ENCODE data around the gene KLHDC4.

KLHDC4 gene

DNA sequence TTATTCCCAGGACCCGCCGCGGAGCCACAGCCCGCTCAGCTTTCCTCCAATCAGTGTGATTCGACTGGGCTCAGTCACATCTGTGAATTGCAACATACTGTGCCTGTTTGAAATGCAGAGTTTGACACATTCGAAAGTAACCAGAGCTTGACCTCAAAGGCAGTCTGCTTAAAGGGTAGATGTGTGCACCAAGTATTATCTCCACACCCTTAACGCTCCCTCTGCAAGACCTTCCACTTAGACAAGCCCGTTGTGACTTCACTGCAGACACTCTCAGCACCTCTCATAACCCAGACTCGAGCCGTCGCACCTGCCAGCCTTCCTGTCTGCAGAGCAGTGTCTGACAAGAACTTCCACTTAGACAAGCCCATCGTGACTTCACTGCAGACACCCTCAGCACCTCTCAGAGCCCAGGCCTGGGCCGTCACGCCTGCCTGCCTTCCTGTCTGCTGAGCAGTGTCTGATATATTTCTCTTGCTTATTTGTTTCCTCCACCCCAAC lies 3.7 kb downstream of the KLHDC4 start:
- 91% methylated on average over 14 of the region's 14 CpGs for WGBS
- Histone ChIP-seq H3K9ac (ENCODE audit: low read length) (no peak overlapping the region), H2AFZ (ENCODE audit: low read depth, low read length) (no peak overlapping the region)

DNA sequence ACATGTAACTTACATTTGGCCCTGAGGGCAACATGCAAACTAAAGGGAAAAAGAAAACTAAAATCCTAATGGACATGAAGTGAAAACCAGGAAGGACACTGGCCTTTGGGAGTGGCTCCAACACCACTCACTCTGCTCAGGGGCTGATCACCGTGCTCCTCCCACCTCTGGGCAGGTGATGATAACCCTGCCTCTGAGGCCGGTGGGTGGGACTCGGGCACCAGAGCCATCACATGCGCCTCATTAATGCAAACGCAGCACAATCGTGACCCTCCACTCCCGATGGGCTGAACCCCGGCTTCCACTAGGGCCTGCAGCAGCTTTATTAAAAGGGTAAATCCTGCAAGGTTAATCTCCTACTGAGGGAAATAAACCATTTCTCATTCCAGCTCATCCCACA lies 4.7 kb downstream of the KLHDC4 start:
- Histone ChIP-seq H3K36me3 (ENCODE audit: control insufficient read depth in 1 of 2, insufficient read depth in 2 of 2, low read depth in 1 of 2, low read length in 2 of 2) (peaks cover 30 to 45% of the 10 kb centered on the region in 2 experiments), H3K4me1 (ENCODE audit: control insufficient read depth, insufficient read depth, low read depth, low read length) (peaks cover 6% of the 10 kb centered on the region), H2BK5ac (ENCODE audit: low read depth, low read length, poor library complexity, severe bottlenecking) (no peak overlapping the region), H3K4me2 (ENCODE audit: low read length, poor library complexity, severe bottlenecking) (no peak overlapping the region), H3K14ac (ENCODE audit: low read length in 2 of 2) (no peak overlapping the region), H2AFZ (ENCODE audit: low read depth, low read length) (no peak overlapping the region), H3K27me3 (ENCODE audit: control insufficient read depth in 1 of 2, insufficient read depth in 1 of 2, low read length in 2 of 2) (no peaks in the 10 kb centered on the region), H3K4ac (ENCODE audit: low read depth in 1 of 2, low read length in 2 of 2) (no peak overlapping the region), H2AK5ac (ENCODE audit: low read length, severe bottlenecking) (no peak overlapping the region), H2BK120ac (ENCODE audit: low read depth, low read length) (no peak overlapping the region), H3K9me3 (ENCODE audit: control insufficient read depth, low read length) (no peaks in the 10 kb centered on the region), H3K9ac (ENCODE audit: low read length) (no peak overlapping the region), H3K4me3 (ENCODE audit: insufficient read depth in 1 of 2, low read depth in 1 of 2, low read length in 2 of 2) (no peak overlapping the region), H3K18ac (ENCODE audit: low read depth in 1 of 2, low read length in 2 of 2) (no peak overlapping the region), H3K27ac (ENCODE audit: low read length, poor library complexity, severe bottlenecking) (no peak overlapping the region), H3K79me1 (replicated peaks; ENCODE audit: low read length, poor library complexity, severe bottlenecking) (peaks cover 41% of the 10 kb centered on the region), H3K23ac (ENCODE audit: low read length in 2 of 2) (no peak overlapping the region), H2BK15ac (ENCODE audit: low read depth, poor library complexity, severe bottlenecking) (no peak overlapping the region), H4K91ac (ENCODE audit: low read length) (no peak overlapping the region), H4K8ac (ENCODE audit: low read length) (no peak overlapping the region), H2BK12ac (ENCODE audit: low read length in 2 of 2) (no peak overlapping the region)
- DNase-seq, result no peak
- 90% methylated on average over 8 of the region's 8 CpGs for WGBS

More for the DNA sequence above, 3.7 kb downstream of the KLHDC4 start:
- no peak overlapping the region for H2AK5ac ChIP-seq (ENCODE audit: low read length, severe bottlenecking)
- peaks cover 19 to 34% of the 10 kb centered on the region in 2 experiments for H3K36me3 ChIP-seq (ENCODE audit: control insufficient read depth in 1 of 2, insufficient read depth in 2 of 2, low read depth in 1 of 2, low read length in 2 of 2)
- no peak overlapping the region for H3K18ac ChIP-seq (ENCODE audit: low read depth in 1 of 2, low read length in 2 of 2)
- no peak overlapping the region for H2BK5ac ChIP-seq (ENCODE audit: low read depth, low read length, poor library complexity, severe bottlenecking)
- no peaks in the 10 kb centered on the region for H3K27me3 ChIP-seq (ENCODE audit: control insufficient read depth in 1 of 2, insufficient read depth in 1 of 2, low read length in 2 of 2)
- peaks cover 10% of the 10 kb centered on the region for H3K4me1 ChIP-seq (ENCODE audit: control insufficient read depth, insufficient read depth, low read depth, low read length)
- no peak overlapping the region for H4K8ac ChIP-seq (ENCODE audit: low read length)
- H3K23ac ChIP-seq (ENCODE audit: low read length in 2 of 2), result no peak overlapping the region
- peaks cover 44% of the 10 kb centered on the region for H3K79me1 ChIP-seq (replicated peaks; ENCODE audit: low read length, poor library complexity, severe bottlenecking)
- no peak overlapping the region for H3K14ac ChIP-seq (ENCODE audit: low read length in 2 of 2)
- H2BK15ac ChIP-seq (ENCODE audit: low read depth, poor library complexity, severe bottlenecking), result no peak overlapping the region
- no peak overlapping the region for H3K4ac ChIP-seq (ENCODE audit: low read depth in 1 of 2, low read length in 2 of 2)
- H4K91ac ChIP-seq (ENCODE audit: low read length), result no peak overlapping the region
- H3K9me3 ChIP-seq (ENCODE audit: control insufficient read depth, low read length), result no peaks in the 10 kb centered on the region
- H2BK12ac ChIP-seq (ENCODE audit: low read length in 2 of 2), result no peak overlapping the region
- H3K4me2 ChIP-seq (ENCODE audit: low read length, poor library complexity, severe bottlenecking), result no peak overlapping the region
- no peak overlapping the region for H2BK120ac ChIP-seq (ENCODE audit: low read depth, low read length)
- no peak overlapping the region for H3K4me3 ChIP-seq (ENCODE audit: insufficient read depth in 1 of 2, low read depth in 1 of 2, low read length in 2 of 2)
- H3K27ac ChIP-seq (ENCODE audit: low read length, poor library complexity, severe bottlenecking), result no peak overlapping the region
- no peak for DNase-seq

DNA sequence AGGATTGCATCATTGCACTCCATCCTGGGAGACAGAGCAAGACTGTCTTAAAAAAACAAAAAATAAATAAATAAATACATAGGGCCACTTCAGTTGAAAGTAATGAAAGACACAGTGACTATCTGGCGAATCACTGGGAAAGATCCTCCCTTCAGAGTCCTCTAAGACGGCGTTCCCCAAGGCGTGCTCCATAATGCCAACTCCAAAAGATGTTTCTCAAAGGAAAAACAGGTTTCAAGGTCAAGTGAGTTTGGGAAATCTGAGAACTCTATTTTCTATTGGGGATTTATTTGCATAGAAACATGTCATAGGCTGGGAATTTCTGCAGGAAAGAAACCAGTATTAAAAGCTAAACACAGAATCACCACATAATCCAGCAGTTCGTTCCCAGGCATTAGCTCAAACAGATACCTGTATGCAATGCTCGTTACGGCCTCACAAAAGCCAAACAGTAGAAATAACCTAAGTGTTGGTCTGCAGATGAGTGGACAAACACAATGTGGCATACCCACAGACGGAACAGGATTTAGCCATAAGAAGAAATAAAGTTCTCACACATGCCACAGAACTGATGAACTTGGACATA lies 7.9 kb downstream of the KLHDC4 start:
- H2BK5ac ChIP-seq (ENCODE audit: low read depth, low read length, poor library complexity, severe bottlenecking), result no peak overlapping the region
- DNase-seq, result peak; percentile 16
- H2BK12ac ChIP-seq (ENCODE audit: low read length in 2 of 2), result no peak overlapping the region
- no peak overlapping the region for H3K27ac ChIP-seq (ENCODE audit: low read length, poor library complexity, severe bottlenecking)
- H3K14ac ChIP-seq (ENCODE audit: low read length in 2 of 2), result no peak overlapping the region
- no peak overlapping the region for H4K8ac ChIP-seq (ENCODE audit: low read length)
- H3K9ac ChIP-seq (ENCODE audit: low read length), result no peak overlapping the region
- H3K23ac ChIP-seq (ENCODE audit: low read length in 2 of 2), result no peak overlapping the region
- H3K4ac ChIP-seq (ENCODE audit: low read depth in 1 of 2, low read length in 2 of 2), result no peak overlapping the region
- 93% methylated on average over 8 of the region's 8 CpGs for WGBS
- no peak overlapping the region for H3K4me3 ChIP-seq (ENCODE audit: insufficient read depth in 1 of 2, low read depth in 1 of 2, low read length in 2 of 2)
- H2BK120ac ChIP-seq (ENCODE audit: low read depth, low read length), result no peak overlapping the region
- peaks cover 57 to 59% of the 10 kb centered on the region in 2 experiments for H3K36me3 ChIP-seq (ENCODE audit: control insufficient read depth in 1 of 2, insufficient read depth in 2 of 2, low read depth in 1 of 2, low read length in 2 of 2)
- H3K4me2 ChIP-seq (ENCODE audit: low read length, poor library complexity, severe bottlenecking), result no peak overlapping the region
- peaks cover 30% of the 10 kb centered on the region for H3K79me1 ChIP-seq (replicated peaks; ENCODE audit: low read length, poor library complexity, severe bottlenecking)
- no peak overlapping the region for H4K91ac ChIP-seq (ENCODE audit: low read length)
- no peaks in the 10 kb centered on the region for H3K9me3 ChIP-seq (ENCODE audit: control insufficient read depth, low read length)
- H3K18ac ChIP-seq (ENCODE audit: low read depth in 1 of 2, low read length in 2 of 2), result no peak overlapping the region
- H2AK5ac ChIP-seq (ENCODE audit: low read length, severe bottlenecking), result no peak overlapping the region
- no peak overlapping the region for H2AFZ ChIP-seq (ENCODE audit: low read depth, low read length)
- H3K4me1 ChIP-seq (ENCODE audit: control insufficient read depth, insufficient read depth, low read depth, low read length), result no peaks in the 10 kb centered on the region
- H3K27me3 ChIP-seq (ENCODE audit: control insufficient read depth in 1 of 2, insufficient read depth in 1 of 2, low read length in 2 of 2), result no peaks in the 10 kb centered on the region
- no peak overlapping the region for H2BK15ac ChIP-seq (ENCODE audit: low read depth, poor library complexity, severe bottlenecking)

DNA sequence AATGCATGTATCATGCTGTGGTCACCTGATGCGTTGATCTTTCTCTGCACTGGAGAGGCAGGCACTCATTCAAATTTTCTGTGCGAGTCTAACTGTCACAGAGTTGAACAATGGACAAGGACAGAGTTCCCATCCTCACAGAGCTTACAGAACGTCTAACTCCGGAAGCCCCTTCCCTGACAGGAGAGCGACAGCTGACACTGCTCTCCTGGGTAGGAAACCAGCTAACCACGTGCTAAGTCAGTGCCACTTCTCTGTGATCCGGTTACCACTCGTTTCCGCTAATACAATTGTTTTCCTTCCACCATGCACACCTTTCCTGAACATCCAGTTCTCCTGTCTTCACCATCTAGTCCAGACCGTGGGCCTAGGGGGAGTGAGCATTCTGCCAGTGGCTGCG lies 11.3 kb downstream of the KLHDC4 start:
- H3K14ac ChIP-seq (ENCODE audit: low read length in 2 of 2), result no peak overlapping the region
- H2BK120ac ChIP-seq (ENCODE audit: low read depth, low read length), result no peak overlapping the region
- no peak overlapping the region for H3K18ac ChIP-seq (ENCODE audit: low read depth in 1 of 2, low read length in 2 of 2)
- H2BK5ac ChIP-seq (ENCODE audit: low read depth, low read length, poor library complexity, severe bottlenecking), result no peak overlapping the region
- peaks cover 26% of the 10 kb centered on the region for H3K79me1 ChIP-seq (replicated peaks; ENCODE audit: low read length, poor library complexity, severe bottlenecking)
- H4K91ac ChIP-seq (ENCODE audit: low read length), result no peak overlapping the region
- H3K27me3 ChIP-seq (ENCODE audit: control insufficient read depth in 1 of 2, insufficient read depth in 1 of 2, low read length in 2 of 2), result no peaks in the 10 kb centered on the region
- peaks cover 2% of the 10 kb centered on the region for H3K4me1 ChIP-seq (ENCODE audit: control insufficient read depth, insufficient read depth, low read depth, low read length)
- no peak overlapping the region for H3K27ac ChIP-seq (ENCODE audit: low read length, poor library complexity, severe bottlenecking)
- H3K4ac ChIP-seq (ENCODE audit: low read depth in 1 of 2, low read length in 2 of 2), result no peak overlapping the region
- no peak overlapping the region for H3K9ac ChIP-seq (ENCODE audit: low read length)
- H3K9me3 ChIP-seq (ENCODE audit: control insufficient read depth, low read length), result no peaks in the 10 kb centered on the region
- no peak overlapping the region for H2BK15ac ChIP-seq (ENCODE audit: low read depth, poor library complexity, severe bottlenecking)
- DNase-seq, result no peak
- WGBS, result 96% methylated on average over 11 of the region's 11 CpGs
- no peak overlapping the region for H3K4me2 ChIP-seq (ENCODE audit: low read length, poor library complexity, severe bottlenecking)
- H2AFZ ChIP-seq (ENCODE audit: low read depth, low read length), result no peak overlapping the region
- H3K4me3 ChIP-seq (ENCODE audit: insufficient read depth in 1 of 2, low read depth in 1 of 2, low read length in 2 of 2), result no peak overlapping the region
- H2BK12ac ChIP-seq (ENCODE audit: low read length in 2 of 2), result no peak overlapping the region
- H2AK5ac ChIP-seq (ENCODE audit: low read length, severe bottlenecking), result no peak overlapping the region
- no peak overlapping the region for H4K8ac ChIP-seq (ENCODE audit: low read length)
- H3K36me3 ChIP-seq (ENCODE audit: control insufficient read depth in 1 of 2, insufficient read depth in 2 of 2, low read depth in 1 of 2, low read length in 2 of 2), result peaks cover 60 to 64% of the 10 kb centered on the region in 2 experiments
- H3K23ac ChIP-seq (ENCODE audit: low read length in 2 of 2), result no peak overlapping the region
